ENCODE measurements around the gene SNU13.
"Not testable (repeated sequence)": the region's sequence is repeated elsewhere in the genome, so short reads cannot be mapped to it uniquely, and the experiment has no call there.

Gene SNU13

GRCh38 chr22:41638124-41638523 lies 50.5 kb downstream of the SNU13 start:
- DNase-seq, result no peak

- not testable (repeated sequence) for DNase-seq
Measured at GRCh38 chr22:41637623-41638022, 51.0 kb downstream of the SNU13 start.

- DNase-seq, result no peak
Measured at GRCh38 chr22:41636467-41636866, 52.2 kb downstream of the SNU13 start.

GRCh38 chr22:41634610-41635009 lies 54.1 kb downstream of the SNU13 start:
- DNase-seq, result not testable (repeated sequence)

- DNase-seq, result not testable (repeated sequence)
Measured at GRCh38 chr22:41631615-41632014, 57.1 kb downstream of the SNU13 start.

GRCh38 chr22:41631115-41631514 lies 57.6 kb downstream of the SNU13 start:
- not testable (repeated sequence) for DNase-seq

GRCh38 chr22:41625577-41625976 lies 63.1 kb downstream of the SNU13 start:
- no peak for DNase-seq

Data from NCI-H524 treated with DMSO at 0.1 percent for 48 hours (cell line).